ENCODE measurements around the gene NSUN3. TPM values are rescaled to one million over a fixed set of nuclear protein-coding genes. Genes with fewer than 3 reads are reported as not detected.

Gene NSUN3
- total and polyA plus RNA-seq, 2 of the 4 experiments (the other 2 are of a cell fraction) = 4.9 to 6.8 TPM

GRCh38 chr3:94082391-94082937 lies 19.6 kb downstream of the NSUN3 start:
- no peak overlapping the region for H3K9ac ChIP-seq (ENCODE audit: low read depth, low read length)
- H3K27me3 ChIP-seq (ENCODE audit: control insufficient read depth, insufficient read depth, low read length) = no peaks in the 10 kb centered on the region
- ATAC-seq (ENCODE audit: low read depth) (no peak), DNase-seq (no peak)
- POLR2A ChIA-PET (ENCODE audit: unreplicated experiment) = no interaction called here
- H3K36me3 ChIP-seq (ENCODE audit: control insufficient read depth, insufficient read depth, low read length) = peaks cover 7% of the 10 kb centered on the region
- no peak overlapping the region for H2AK9ac ChIP-seq (replicated peaks; ENCODE audit: low read depth, low read length, poor library complexity)
- H3K9me3 ChIP-seq (ENCODE audit: control insufficient read depth, insufficient read depth, low read length) = no peaks in the 10 kb centered on the region
- TF ChIP-seq FOS (IDR thresholded peaks at IDR 0.05; ENCODE audit: low read depth, low read length) (no peak), MAFK (IDR thresholded peaks at IDR 0.05; ENCODE audit: low read depth, low read length) (no peak), CTCF (conservative IDR thresholded peaks at IDR 0.05; ENCODE audit: low read depth, low read length) (no peak), MXI1 (IDR thresholded peaks at IDR 0.05; ENCODE audit: borderline replicate concordance, low read depth, low read length) (no peak), MAZ (IDR thresholded peaks at IDR 0.05; ENCODE audit: borderline replicate concordance, low read depth, low read length) (no peak), CEBPB (IDR thresholded peaks at IDR 0.05; ENCODE audit: low read depth, low read length) (no peak), USF2 (IDR thresholded peaks at IDR 0.05; ENCODE audit: low read depth, low read length) (no peak), BHLHE40 (IDR thresholded peaks at IDR 0.05; ENCODE audit: low read depth, low read length) (no peak), ELK1 (IDR thresholded peaks at IDR 0.05; ENCODE audit: borderline replicate concordance, low read depth, low read length) (no peak), CHD1 (IDR thresholded peaks at IDR 0.05; ENCODE audit: low read depth, low read length) (no peak), POLR2A (IDR thresholded peaks at IDR 0.05; ENCODE audit: low read depth, low read length) (no peak), RAD21 (IDR thresholded peaks at IDR 0.05; ENCODE audit: low read length) (no peak), NFE2L2 (IDR thresholded peaks at IDR 0.05; ENCODE audit: low read depth, low read length) (no peak), SMC3 (IDR thresholded peaks at IDR 0.05; ENCODE audit: low read depth, low read length) (no peak), RCOR1 (IDR thresholded peaks at IDR 0.05; ENCODE audit: insufficient replicate concordance, low read length) (no peak), RFX5 (IDR thresholded peaks at IDR 0.05; ENCODE audit: low read depth, low read length) (no peak)
- H3K9me1 ChIP-seq (ENCODE audit: insufficient read depth, low read length) = no peaks in the 10 kb centered on the region
- H4K91ac ChIP-seq (ENCODE audit: insufficient read depth, low read depth, low read length) = no peak overlapping the region
- H3K27ac ChIP-seq (ENCODE audit: insufficient read depth, low read length) = no peak overlapping the region
- no peak overlapping the region for H3K4ac ChIP-seq (ENCODE audit: low read depth, low read length)
- H4K8ac ChIP-seq (ENCODE audit: low read depth in 2 of 2, low read length in 2 of 2) = no peak overlapping the region
- no peak overlapping the region for H3K18ac ChIP-seq (ENCODE audit: low read depth, low read length)
- H3K79me1 ChIP-seq (ENCODE audit: low read depth in 1 of 2, low read length in 2 of 2) = no peaks in the 10 kb centered on the region; a peak in 1 of 4 replicates
- dilution Hi-C loops (cut with HindIII; ENCODE audit: low sequenced_read_pairs, unreplicated experiment) (no loop called here), in situ Hi-C loops (cut with MboI; ENCODE audit: low sequenced_read_pairs) (no loop called here), intact Hi-C loops (cut with micrococcal nuclease) (no loop called here)
- no peak overlapping the region for H2AK5ac ChIP-seq (ENCODE audit: low read depth, low read length)
- H3K4me3 ChIP-seq (ENCODE audit: insufficient read depth, low read depth, low read length) = no peak overlapping the region
- H4K20me1 ChIP-seq (ENCODE audit: insufficient read depth, low read length) = no peaks in the 10 kb centered on the region
- no peaks in the 10 kb centered on the region for H3K4me1 ChIP-seq (ENCODE audit: control insufficient read depth, insufficient read depth, low read length)
- H2AFZ ChIP-seq (replicated peaks; ENCODE audit: low read length, poor library complexity) = no peak overlapping the region
- H2BK5ac ChIP-seq (ENCODE audit: low read depth, low read length, poor library complexity, severe bottlenecking) = no peak overlapping the region
- no peak overlapping the region for H3K14ac ChIP-seq (replicated peaks; ENCODE audit: low read depth, low read length)
- H3K23ac ChIP-seq (ENCODE audit: low read depth, low read length) = no peak overlapping the region
- no peak overlapping the region for H3K56ac ChIP-seq (ENCODE audit: extremely low read depth, insufficient read depth, low read length)
- CTCF ChIA-PET = interaction anchor here (2.4 kb wide), 1 partner anchor 13 kb away, joined by 9 read pairs; no protein-coding TSS in a partner anchor
- no peak overlapping the region for H2BK120ac ChIP-seq (ENCODE audit: low read depth, low read length)
- H2BK20ac ChIP-seq (ENCODE audit: low read depth, low read length) = no peak overlapping the region
- no peak overlapping the region for H3K4me2 ChIP-seq (ENCODE audit: low read depth, low read length)
- WGBS, 2 experiments (ENCODE audit: extremely low coverage in 2 of 2, insufficient read length in 1 of 2) = no CpG with 5 or more reads among the region's 8 CpGs
- H4K5ac ChIP-seq (ENCODE audit: low read depth, low read length) = no peak overlapping the region
- no peak overlapping the region for H2BK15ac ChIP-seq (ENCODE audit: low read depth, low read length)
- BruUV-seq (replicated peaks) = no TSS peak
